B cell (primary cell): ENCODE results near the gene GALNT5. TPM values are rescaled to one million over a fixed set of nuclear protein-coding genes. Genes with fewer than 3 reads are reported as not detected.

Experiments
- ATAC-seq: fragments of 200-7000 bp; cut with Tn5 transposase; one replicate; pipeline ENCODE4 v1.10.0; 2021; ENCODE audit warnings: low read depth, mild to moderate bottlenecking, moderate number of reproducible peaks, moderate library complexity
- CTCF ChIA-PET: fragments of 350-600 bp; sonication (Branson Sonifier 250); formaldehyde crosslinking; loops from one replicate; lab custom pipeline; 2021; ENCODE audit warnings: antibody characterized with exemption, inconsistent platforms; lab: Charles Lee
- POLR2A ChIA-PET: fragments of 350-600 bp; sonication (Branson Sonifier 250); formaldehyde crosslinking; loops from one replicate; lab custom pipeline; 2021; ENCODE audit warnings: antibody characterized with exemption; lab: Charles Lee
- DNase-seq: peaks from one replicate; pipeline ENCODE4 v3.0.0; 2013
- H2AFZ ChIP-seq: 2 replicates; pipeline ENCODE4 v1.6.1; 2012; ENCODE audit warnings: mild to moderate bottlenecking, low read depth, low read length; ENCODE audit not compliant: insufficient read depth, poor library complexity, severe bottlenecking
- H3K27ac ChIP-seq, 2 donors: 1 replicate in 1 of 2; 2 replicates in 1 of 2; pipeline ENCODE4 v1.5.1; 2012 to 2013; ENCODE audit warnings: low read length in 2 of 2, mild to moderate bottlenecking in 2 of 2, moderate library complexity in 1 of 2
- H3K27me3 ChIP-seq, 4 experiments: fragments of 200-600 bp in 1 of 4; sonication (generic) in 1 of 4; replicated peaks in 1 of 4; 1 replicate in 2 of 4; 2 replicates in 2 of 4; pipeline versions ENCODE4 v1.6.1 to v1.7.0; 2013 to 2016; ENCODE audit warnings: low read length in 3 of 4, mild to moderate bottlenecking in 2 of 4, mixed read lengths in 1 of 4, moderate library complexity in 1 of 4; ENCODE audit not compliant: insufficient read depth in 4 of 4, control insufficient read depth in 3 of 4; ENCODE audit errors: control extremely low read depth in 1 of 4
- H3K36me3 ChIP-seq, 2 experiments: replicated peaks in 1 of 2; 1 replicate in 1 of 2; 2 replicates in 1 of 2; pipeline versions ENCODE4 v1.6.1 to v1.7.1; 2013; ENCODE audit warnings: low read length in 1 of 2; ENCODE audit not compliant: insufficient read depth in 2 of 2, control insufficient read depth in 1 of 2; ENCODE audit errors: control extremely low read depth in 1 of 2, extremely low read depth in 1 of 2
- H3K4me1 ChIP-seq, 2 donors: fragments of 200-600 bp in 1 of 2; sonication (generic) in 1 of 2; 1 replicate in 1 of 2; 2 replicates in 1 of 2; pipeline versions ENCODE4 v1.5.1 to v1.6.1; 2013 to 2017; ENCODE audit warnings: low read length in 2 of 2; ENCODE audit not compliant: control insufficient read depth in 2 of 2, insufficient read depth in 2 of 2
- H3K4me2 ChIP-seq: replicated peaks from 2 replicates; pipeline ENCODE3; 2012; ENCODE audit warnings: mild to moderate bottlenecking, low read depth, low read length; ENCODE audit not compliant: poor library complexity, severe bottlenecking
- H3K4me3 ChIP-seq, 5 experiments: fragments of 200-600 bp in 1 of 5; sonication (generic) in 1 of 5; 1 replicate in 3 of 5; 2 replicates in 2 of 5; pipeline versions ENCODE4 v1.5.1 to v1.7.0; 2011 to 2016; ENCODE audit warnings: low read length in 4 of 5, mild to moderate bottlenecking in 4 of 5, low read depth in 2 of 5, control low read depth in 1 of 5, moderate library complexity in 1 of 5; ENCODE audit not compliant: insufficient read depth in 1 of 5; ENCODE audit errors: control extremely low read depth in 1 of 5, extremely low read depth in 1 of 5
- H3K79me2 ChIP-seq: fragments of 200-600 bp; sonication (generic); one replicate; pipeline ENCODE4 v1.6.0; 2016; ENCODE audit warnings: low read length; ENCODE audit not compliant: control insufficient read depth, insufficient read depth
- H3K9ac ChIP-seq: fragments of 200-600 bp; sonication (generic); 2 replicates; pipeline ENCODE4 v1.6.1; 2017; ENCODE audit warnings: mild to moderate bottlenecking, low read length, moderate library complexity
- H3K9me3 ChIP-seq, 3 donors: one replicate each; pipeline versions ENCODE4 v1.6.1 to v1.7.1; 2013; ENCODE audit warnings: low read length in 2 of 3; ENCODE audit not compliant: control insufficient read depth in 2 of 3, insufficient read depth in 1 of 3; ENCODE audit errors: control extremely low read depth in 1 of 3
- H4K20me1 ChIP-seq: 2 replicates; pipeline ENCODE4 v1.6.0; 2012; ENCODE audit warnings: mild to moderate bottlenecking, low read length; ENCODE audit not compliant: insufficient read depth, control insufficient read depth, poor library complexity, severe bottlenecking
- H3K27ac Mint-ChIP-seq: one replicate; pipeline ENCODE4 v1.8.0; 2021; ENCODE audit warnings: mixed read lengths
- H3K27me3 Mint-ChIP-seq: one replicate; pipeline ENCODE4 v1.8.0; 2021; ENCODE audit warnings: mixed read lengths
- H3K4me1 Mint-ChIP-seq: one replicate; pipeline ENCODE4 v1.8.0; 2021; ENCODE audit warnings: mixed read lengths
- H3K4me3 Mint-ChIP-seq: one replicate; pipeline ENCODE4 v1.8.0; 2021; ENCODE audit warnings: mixed read lengths
- H3K9me3 Mint-ChIP-seq: one replicate; pipeline ENCODE4 v1.8.0; 2022; ENCODE audit warnings: mixed read lengths; ENCODE audit not compliant: insufficient read depth
- EZH2 ChIP-seq: IDR thresholded peaks from 2 replicates; pipeline ENCODE4 v1.6.1; 2012; ENCODE audit warnings: borderline replicate concordance, low read depth, mild to moderate bottlenecking, moderate library complexity, low read length; ENCODE audit not compliant: insufficient read depth, poor library complexity, severe bottlenecking
- WGBS: methylation state at CpG from one replicate; pipeline ENCODE4 v1.1.5; 2013; ENCODE audit warnings: missing lambda C conversion rate; ENCODE audit not compliant: insufficient coverage; 5-methylcytosine and 5-hydroxymethylcytosine counted together
- intact Hi-C: fragments of 100-400 bp; cut with micrococcal nuclease; formaldehyde crosslinking; loops from one replicate; pipeline ENCODE4 v1.10.0; 2022
- polyA plus RNA-seq: library from polyadenylated mRNA; depleted of rRNA; stranded (reverse); fragments of >200 nt; gene quantifications from 2 replicates; pipeline ENCODE4 v1.2.3, GENCODE V29; 2012
- total RNA-seq, 2 donors: library from RNA; stranded (reverse); fragments of 120-200 nt in 1 of 2; gene quantifications; 1 replicate in 1 of 2; 2 replicates in 1 of 2; pipeline versions ENCODE4 v1.2.3 to v1.2.4, GENCODE V29; 2013 to 2022
- TF ChIP-seq, protein P1 (sequence below): fragments of 200-600 bp; IDR thresholded peaks from one replicate; pipeline ENCODE4 v1.8.0; 2022; ENCODE audit warnings: antibody characterized with exemption, mild to moderate bottlenecking

Gene GALNT5
- total and polyA plus RNA-seq, 2 donors (not counting 1 experiment from before 2014, with no cell fraction given): not detected

DNA sequence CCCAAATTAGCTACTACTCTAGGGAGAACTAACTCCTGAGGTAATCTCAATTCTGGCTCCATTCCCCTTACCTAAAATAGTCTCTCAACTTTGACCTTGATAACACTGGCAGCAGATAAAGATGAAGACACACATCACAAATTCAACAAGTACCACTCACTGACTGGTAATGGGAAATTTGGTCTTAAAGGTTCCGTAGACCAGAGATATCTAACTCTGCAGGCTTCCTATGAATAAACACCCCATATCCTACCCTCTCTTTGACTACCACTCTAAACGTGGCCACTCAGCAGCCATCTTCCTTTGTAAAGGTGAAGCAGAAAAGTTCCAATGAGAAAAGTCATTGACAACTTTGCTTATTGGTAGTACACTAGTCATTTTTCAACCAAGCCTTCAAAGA is 38.6 kb upstream of the GALNT5 start:
- WGBS: no CpG with 5 or more reads among the region's 2 CpGs
- no peaks in the 10 kb centered on the region for H3K4me1 Mint-ChIP-seq
- no peaks in the 10 kb centered on the region for H4K20me1 ChIP-seq
- intact Hi-C loops: no loop called here
- H3K36me3 ChIP-seq: no peaks in the 10 kb centered on the region
- ATAC-seq (no peak), DNase-seq (no peak)
- POLR2A ChIA-PET: no interaction called here
- H2AFZ ChIP-seq: no peak overlapping the region
- no peak for TF ChIP-seq EZH2
- TF ChIP-seq, protein P1, sequence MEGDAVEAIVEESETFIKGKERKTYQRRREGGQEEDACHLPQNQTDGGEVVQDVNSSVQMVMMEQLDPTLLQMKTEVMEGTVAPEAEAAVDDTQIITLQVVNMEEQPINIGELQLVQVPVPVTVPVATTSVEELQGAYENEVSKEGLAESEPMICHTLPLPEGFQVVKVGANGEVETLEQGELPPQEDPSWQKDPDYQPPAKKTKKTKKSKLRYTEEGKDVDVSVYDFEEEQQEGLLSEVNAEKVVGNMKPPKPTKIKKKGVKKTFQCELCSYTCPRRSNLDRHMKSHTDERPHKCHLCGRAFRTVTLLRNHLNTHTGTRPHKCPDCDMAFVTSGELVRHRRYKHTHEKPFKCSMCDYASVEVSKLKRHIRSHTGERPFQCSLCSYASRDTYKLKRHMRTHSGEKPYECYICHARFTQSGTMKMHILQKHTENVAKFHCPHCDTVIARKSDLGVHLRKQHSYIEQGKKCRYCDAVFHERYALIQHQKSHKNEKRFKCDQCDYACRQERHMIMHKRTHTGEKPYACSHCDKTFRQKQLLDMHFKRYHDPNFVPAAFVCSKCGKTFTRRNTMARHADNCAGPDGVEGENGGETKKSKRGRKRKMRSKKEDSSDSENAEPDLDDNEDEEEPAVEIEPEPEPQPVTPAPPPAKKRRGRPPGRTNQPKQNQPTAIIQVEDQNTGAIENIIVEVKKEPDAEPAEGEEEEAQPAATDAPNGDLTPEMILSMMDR: no peak
- no peak overlapping the region for H3K4me2 ChIP-seq
- H3K9me3 ChIP-seq: no peaks in the 10 kb centered on the region
- H3K4me3 ChIP-seq: no peak overlapping the region
- no peak overlapping the region for H3K27ac ChIP-seq
- no peak overlapping the region for H3K27ac Mint-ChIP-seq
- H3K79me2 ChIP-seq: no peaks in the 10 kb centered on the region
- H3K9me3 Mint-ChIP-seq: peaks cover 1% of the 10 kb centered on the region
- H3K27me3 ChIP-seq: no peaks in the 10 kb centered on the region
- no peak overlapping the region for H3K4me3 Mint-ChIP-seq
- H3K27me3 Mint-ChIP-seq: peaks cover 8% of the 10 kb centered on the region
- no peaks in the 10 kb centered on the region for H3K4me1 ChIP-seq
- no peak overlapping the region for H3K9ac ChIP-seq
- CTCF ChIA-PET: no interaction called here

DNA sequence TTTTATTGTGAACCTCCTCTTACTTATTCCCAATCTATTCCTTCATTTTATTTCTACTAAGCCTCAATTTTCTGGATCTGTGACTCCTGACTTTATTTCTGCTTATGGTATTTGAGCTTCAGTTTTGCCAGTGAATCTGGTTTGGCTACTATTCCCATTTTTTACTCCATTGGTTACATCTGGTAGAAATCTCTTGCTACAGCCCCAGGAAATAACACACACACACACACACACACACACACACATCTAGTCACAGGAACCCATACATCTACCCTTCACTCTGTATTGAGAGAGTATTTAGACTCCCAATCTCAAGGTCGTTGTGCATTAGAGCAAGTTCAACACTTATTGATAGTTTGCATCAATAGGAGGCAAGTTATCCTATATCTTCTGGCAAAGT is 37.0 kb upstream of the GALNT5 start:
- H3K9ac ChIP-seq: no peak overlapping the region
- TF ChIP-seq EZH2: no peak
- TF ChIP-seq, protein P1: no peak
- no peaks in the 10 kb centered on the region for H3K9me3 ChIP-seq
- no peaks in the 10 kb centered on the region for H3K4me1 ChIP-seq
- H3K4me3 Mint-ChIP-seq: no peak overlapping the region
- no peak overlapping the region for H3K4me3 ChIP-seq
- no peaks in the 10 kb centered on the region for H3K27me3 ChIP-seq
- H3K36me3 ChIP-seq: no peaks in the 10 kb centered on the region
- no peak overlapping the region for H3K4me2 ChIP-seq
- no peak for DNase-seq
- intact Hi-C loops: no loop called here
- H3K9me3 Mint-ChIP-seq: peaks cover 1% of the 10 kb centered on the region
- CTCF ChIA-PET: no interaction called here
- no peak overlapping the region for H3K27ac Mint-ChIP-seq
- H3K27ac ChIP-seq: no peak overlapping the region
- POLR2A ChIA-PET: no interaction called here
- H2AFZ ChIP-seq: no peak overlapping the region
- H3K79me2 ChIP-seq: no peaks in the 10 kb centered on the region
- peaks cover 8% of the 10 kb centered on the region for H3K27me3 Mint-ChIP-seq
- no peaks in the 10 kb centered on the region for H3K4me1 Mint-ChIP-seq
- no CpG with 5 or more reads among the region's 1 CpG for WGBS
- no peak for ATAC-seq
- no peaks in the 10 kb centered on the region for H4K20me1 ChIP-seq
